ENCODE measurements around the gene CILP.

CILP gene

GRCh38 chr15:65211482-65211982 is 259 bp upstream of the CILP start:
- no peaks in the 10 kb centered on the region for H3K9me3 ChIP-seq (ENCODE audit: control insufficient read depth in 2 of 2, low read length in 2 of 2)
- no peak overlapping the region for H3K4me3 ChIP-seq (ENCODE audit: low read length in 2 of 2)
- no peaks in the 10 kb centered on the region for H3K36me3 ChIP-seq (ENCODE audit: control insufficient read depth in 2 of 2, insufficient read depth in 2 of 2, low read length in 2 of 2)
- no peaks in the 10 kb centered on the region for H3K4me1 ChIP-seq (ENCODE audit: control insufficient read depth in 2 of 2, insufficient read depth in 2 of 2, low read length in 2 of 2)
- H3K9ac ChIP-seq (ENCODE audit: low read depth in 1 of 2, low read length in 2 of 2), result no peak overlapping the region
- no peak overlapping the region for H3K27ac ChIP-seq (ENCODE audit: low read depth in 2 of 2, low read length in 2 of 2)
- no peaks in the 10 kb centered on the region for H3K27me3 ChIP-seq (ENCODE audit: control insufficient read depth in 2 of 2, insufficient read depth in 2 of 2, low read length in 2 of 2)

DNA sequence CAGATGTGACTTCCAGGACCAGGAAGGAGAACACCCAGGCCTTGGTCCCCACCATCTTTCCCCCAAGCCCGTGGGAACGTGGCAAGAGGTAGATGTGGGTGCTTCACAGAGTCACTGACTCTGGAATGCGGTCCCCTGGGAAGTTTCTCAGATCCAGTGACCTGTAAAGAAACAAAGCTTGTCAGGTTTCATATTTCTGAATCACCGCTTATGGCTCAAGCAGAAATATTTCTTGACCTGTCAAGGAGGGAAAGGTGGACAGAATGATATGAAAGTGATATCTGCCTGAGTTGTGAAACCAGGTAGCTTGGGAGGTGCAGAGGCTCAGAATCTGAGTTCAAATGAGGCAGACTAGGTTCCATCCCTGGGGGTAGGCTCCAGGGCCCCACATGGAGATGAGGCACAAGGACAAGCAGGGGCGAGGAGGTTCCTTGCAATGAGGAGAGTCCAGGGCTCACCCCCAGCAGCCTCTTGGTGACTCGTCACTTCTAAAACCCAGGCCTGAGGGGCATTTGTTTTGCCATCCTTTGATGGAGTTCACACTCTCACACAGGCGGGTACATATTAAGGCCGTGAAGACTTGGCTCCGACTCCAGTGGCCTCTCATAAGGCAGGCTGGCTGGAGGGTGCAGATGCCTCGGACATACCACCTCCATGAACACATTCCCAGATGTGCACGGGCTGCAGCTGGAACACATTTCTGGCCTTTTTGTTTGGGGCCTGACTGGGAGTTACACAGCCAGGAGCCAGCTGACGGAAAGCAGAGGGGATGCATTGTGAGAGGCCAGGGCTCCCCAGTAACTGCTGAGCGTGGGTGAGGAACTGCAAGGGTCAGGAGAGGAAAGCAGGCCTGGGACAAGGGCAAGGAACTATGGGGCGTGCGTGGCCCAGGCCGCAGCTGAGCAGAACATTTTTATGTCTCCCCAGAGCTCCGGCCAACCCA is 1.3 kb downstream of the CILP start:
- no peaks in the 10 kb centered on the region for H3K4me1 ChIP-seq (ENCODE audit: control insufficient read depth in 2 of 2, insufficient read depth in 2 of 2, low read length in 2 of 2)
- no peaks in the 10 kb centered on the region for H3K36me3 ChIP-seq (ENCODE audit: control insufficient read depth in 2 of 2, insufficient read depth in 2 of 2, low read length in 2 of 2)
- H3K9ac ChIP-seq (ENCODE audit: low read depth in 1 of 2, low read length in 2 of 2), result no peak overlapping the region
- no peak overlapping the region for H3K27ac ChIP-seq (ENCODE audit: low read depth in 2 of 2, low read length in 2 of 2)
- H3K9me3 ChIP-seq (ENCODE audit: control insufficient read depth in 2 of 2, low read length in 2 of 2), result no peaks in the 10 kb centered on the region
- no peaks in the 10 kb centered on the region for H3K27me3 ChIP-seq (ENCODE audit: control insufficient read depth in 2 of 2, insufficient read depth in 2 of 2, low read length in 2 of 2)
- H3K4me3 ChIP-seq (ENCODE audit: low read length in 2 of 2), result no peak overlapping the region

GRCh38 chr15:65208647-65209046 is 2.6 kb downstream of the CILP start:
- Histone ChIP-seq H3K27me3 (ENCODE audit: control insufficient read depth in 2 of 2, insufficient read depth in 2 of 2, low read length in 2 of 2) (no peaks in the 10 kb centered on the region), H3K4me3 (ENCODE audit: low read length in 2 of 2) (no peak overlapping the region), H3K9ac (ENCODE audit: low read depth in 1 of 2, low read length in 2 of 2) (no peak overlapping the region), H3K36me3 (ENCODE audit: control insufficient read depth in 2 of 2, insufficient read depth in 2 of 2, low read length in 2 of 2) (no peaks in the 10 kb centered on the region), H3K27ac (ENCODE audit: low read depth in 2 of 2, low read length in 2 of 2) (no peak overlapping the region), H3K9me3 (ENCODE audit: control insufficient read depth in 2 of 2, low read length in 2 of 2) (no peaks in the 10 kb centered on the region), H3K4me1 (ENCODE audit: control insufficient read depth in 2 of 2, insufficient read depth in 2 of 2, low read length in 2 of 2) (no peaks in the 10 kb centered on the region)

GRCh38 chr15:65207280-65207840 is 3.9 kb downstream of the CILP start:
- Histone ChIP-seq H3K9me3 (ENCODE audit: control insufficient read depth in 2 of 2, low read length in 2 of 2) (no peaks in the 10 kb centered on the region), H3K4me1 (ENCODE audit: control insufficient read depth in 2 of 2, insufficient read depth in 2 of 2, low read length in 2 of 2) (no peaks in the 10 kb centered on the region), H3K4me3 (ENCODE audit: low read length in 2 of 2) (no peak overlapping the region), H3K27ac (ENCODE audit: low read depth in 2 of 2, low read length in 2 of 2) (no peak overlapping the region), H3K9ac (ENCODE audit: low read depth in 1 of 2, low read length in 2 of 2) (no peak overlapping the region), H3K36me3 (ENCODE audit: control insufficient read depth in 2 of 2, insufficient read depth in 2 of 2, low read length in 2 of 2) (no peaks in the 10 kb centered on the region), H3K27me3 (ENCODE audit: control insufficient read depth in 2 of 2, insufficient read depth in 2 of 2, low read length in 2 of 2) (no peaks in the 10 kb centered on the region)

DNA sequence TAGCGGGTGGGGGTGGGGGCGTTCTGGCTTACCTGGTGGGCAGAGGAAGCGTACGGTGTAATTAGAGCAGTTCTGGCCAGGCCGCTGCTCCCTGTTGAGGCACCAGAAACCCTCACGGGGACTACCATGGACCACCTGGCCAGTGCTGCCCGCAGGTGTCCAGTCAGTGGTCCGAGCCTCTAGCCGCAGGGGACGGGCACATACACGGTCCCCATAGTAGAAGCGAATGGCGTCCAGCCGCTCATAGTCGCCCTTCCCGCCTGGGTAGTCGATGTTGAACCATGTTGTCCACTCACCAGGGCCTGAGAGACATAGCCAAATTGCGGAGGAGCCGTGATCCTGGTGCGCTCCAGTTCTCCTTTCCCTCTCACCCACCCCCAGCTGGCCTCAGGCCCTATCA is 4.5 kb downstream of the CILP start:
- H3K4me3 ChIP-seq (ENCODE audit: low read length in 2 of 2), result no peak overlapping the region
- H3K9me3 ChIP-seq (ENCODE audit: control insufficient read depth in 2 of 2, low read length in 2 of 2), result no peaks in the 10 kb centered on the region
- H3K36me3 ChIP-seq (ENCODE audit: control insufficient read depth in 2 of 2, insufficient read depth in 2 of 2, low read length in 2 of 2), result no peaks in the 10 kb centered on the region
- H3K27me3 ChIP-seq (ENCODE audit: control insufficient read depth in 2 of 2, insufficient read depth in 2 of 2, low read length in 2 of 2), result no peaks in the 10 kb centered on the region
- H3K9ac ChIP-seq (ENCODE audit: low read depth in 1 of 2, low read length in 2 of 2), result no peak overlapping the region
- no peak overlapping the region for H3K27ac ChIP-seq (ENCODE audit: low read depth in 2 of 2, low read length in 2 of 2)
- no peaks in the 10 kb centered on the region for H3K4me1 ChIP-seq (ENCODE audit: control insufficient read depth in 2 of 2, insufficient read depth in 2 of 2, low read length in 2 of 2)

GRCh38 chr15:65204931-65205660 is 6.2 kb downstream of the CILP start:
- no peak overlapping the region for H3K9ac ChIP-seq (ENCODE audit: low read depth in 1 of 2, low read length in 2 of 2)
- H3K4me1 ChIP-seq (ENCODE audit: control insufficient read depth in 2 of 2, insufficient read depth in 2 of 2, low read length in 2 of 2), result no peaks in the 10 kb centered on the region
- no peaks in the 10 kb centered on the region for H3K36me3 ChIP-seq (ENCODE audit: control insufficient read depth in 2 of 2, insufficient read depth in 2 of 2, low read length in 2 of 2)
- no peak overlapping the region for H3K27ac ChIP-seq (ENCODE audit: low read depth in 2 of 2, low read length in 2 of 2)
- H3K27me3 ChIP-seq (ENCODE audit: control insufficient read depth in 2 of 2, insufficient read depth in 2 of 2, low read length in 2 of 2), result no peaks in the 10 kb centered on the region
- H3K4me3 ChIP-seq (ENCODE audit: low read length in 2 of 2), result no peak overlapping the region
- H3K9me3 ChIP-seq (ENCODE audit: control insufficient read depth in 2 of 2, low read length in 2 of 2), result no peaks in the 10 kb centered on the region

GRCh38 chr15:65204236-65204930 is 6.9 kb downstream of the CILP start:
- Histone ChIP-seq H3K36me3 (ENCODE audit: control insufficient read depth in 2 of 2, insufficient read depth in 2 of 2, low read length in 2 of 2) (no peaks in the 10 kb centered on the region), H3K27ac (ENCODE audit: low read depth in 2 of 2, low read length in 2 of 2) (no peak overlapping the region), H3K4me1 (ENCODE audit: control insufficient read depth in 2 of 2, insufficient read depth in 2 of 2, low read length in 2 of 2) (no peaks in the 10 kb centered on the region), H3K4me3 (ENCODE audit: low read length in 2 of 2) (no peak overlapping the region), H3K9ac (ENCODE audit: low read depth in 1 of 2, low read length in 2 of 2) (no peak overlapping the region), H3K9me3 (ENCODE audit: control insufficient read depth in 2 of 2, low read length in 2 of 2) (no peaks in the 10 kb centered on the region), H3K27me3 (ENCODE audit: control insufficient read depth in 2 of 2, insufficient read depth in 2 of 2, low read length in 2 of 2) (no peaks in the 10 kb centered on the region)

GRCh38 chr15:65201918-65202317 is 9.4 kb downstream of the CILP start:
- no peaks in the 10 kb centered on the region for H3K27me3 ChIP-seq (ENCODE audit: control insufficient read depth in 2 of 2, insufficient read depth in 2 of 2, low read length in 2 of 2)
- H3K36me3 ChIP-seq (ENCODE audit: control insufficient read depth in 2 of 2, insufficient read depth in 2 of 2, low read length in 2 of 2), result no peaks in the 10 kb centered on the region

DNA sequence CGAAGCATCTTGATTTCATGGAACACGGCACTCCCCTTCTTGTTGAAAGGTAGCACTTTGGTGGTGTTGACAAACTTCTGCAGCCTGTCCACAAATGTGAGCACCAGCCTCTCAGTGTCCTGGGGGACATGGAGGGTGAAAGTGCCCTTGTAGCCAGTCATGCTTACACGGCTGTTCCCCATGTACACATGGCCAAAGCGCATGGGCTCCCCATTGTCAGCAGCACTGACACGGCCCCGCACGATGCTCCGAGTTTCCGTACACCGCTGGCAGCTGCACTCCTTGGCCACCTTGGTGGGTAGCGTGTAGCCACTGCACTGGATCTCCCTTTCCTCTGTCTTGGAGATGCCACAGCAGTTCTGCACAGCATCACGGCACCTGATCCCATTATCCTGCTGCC is 12.7 kb downstream of the CILP start:
- H3K9ac ChIP-seq (ENCODE audit: low read depth in 1 of 2, low read length in 2 of 2), result no peak overlapping the region
- no peak overlapping the region for H3K27ac ChIP-seq (ENCODE audit: low read depth in 2 of 2, low read length in 2 of 2)
- no peaks in the 10 kb centered on the region for H3K9me3 ChIP-seq (ENCODE audit: control insufficient read depth in 2 of 2, low read length in 2 of 2)
- no peaks in the 10 kb centered on the region for H3K4me1 ChIP-seq (ENCODE audit: control insufficient read depth in 2 of 2, insufficient read depth in 2 of 2, low read length in 2 of 2)
- no peaks in the 10 kb centered on the region for H3K27me3 ChIP-seq (ENCODE audit: control insufficient read depth in 2 of 2, insufficient read depth in 2 of 2, low read length in 2 of 2)
- no peaks in the 10 kb centered on the region for H3K36me3 ChIP-seq (ENCODE audit: control insufficient read depth in 2 of 2, insufficient read depth in 2 of 2, low read length in 2 of 2)
- no peak overlapping the region for H3K4me3 ChIP-seq (ENCODE audit: low read length in 2 of 2)

More at GRCh38 chr15:65201918-65202317, 9.4 kb downstream of the CILP start:
- Histone ChIP-seq H3K4me1 (ENCODE audit: control insufficient read depth in 2 of 2, insufficient read depth in 2 of 2, low read length in 2 of 2) (no peaks in the 10 kb centered on the region), H3K9me3 (ENCODE audit: control insufficient read depth in 2 of 2, low read length in 2 of 2) (no peaks in the 10 kb centered on the region), H3K27ac (ENCODE audit: low read depth in 2 of 2, low read length in 2 of 2) (no peak overlapping the region), H3K9ac (ENCODE audit: low read depth in 1 of 2, low read length in 2 of 2) (no peak overlapping the region), H3K4me3 (ENCODE audit: low read length in 2 of 2) (no peak overlapping the region)
